BE2C (cell line): Measurements from ENCODE around the gene LYRM4.
"Not testable (repeated sequence)": the region's sequence is repeated elsewhere in the genome, so short reads cannot be mapped to it uniquely, and the experiment has no call there.

ENCODE experiments used
- DNase-seq: peaks from one replicate; pipeline ENCODE4 v3.0.0-alpha.2; 2020
- H3K27me3 ChIP-seq: fragments of 250-450 bp; sonication (Bioruptor Pico); 2 replicates; pipeline ENCODE4 v1.5.1; 2020; ENCODE audit warnings: mild to moderate bottlenecking
- H3K36me3 ChIP-seq: fragments of 250-450 bp; sonication (Bioruptor Pico); 2 replicates; pipeline ENCODE4 v1.5.1; 2020; ENCODE audit warnings: mild to moderate bottlenecking
- H3K4me1 ChIP-seq: fragments of 250-450 bp; sonication (Bioruptor Pico); 2 replicates; pipeline ENCODE4 v1.5.1; 2020
- H3K4me3 ChIP-seq: 2 replicates; pipeline ENCODE4 v1.5.1; 2011; ENCODE audit warnings: low read depth, low read length
- H3K9me3 ChIP-seq: fragments of 250-450 bp; sonication (Bioruptor Pico); 2 replicates; pipeline ENCODE4 v1.5.1; 2020
- CTCF ChIP-seq: IDR thresholded peaks from 2 replicates; pipeline ENCODE4 v1.5.1; 2012; ENCODE audit warnings: mild to moderate bottlenecking, low read depth, low read length

The LYRM4 gene

GRCh38 chr6:5122504-5123112 is 138.1 kb downstream of the LYRM4 start:
- no peaks in the 10 kb centered on the region for H3K27me3 ChIP-seq
- no peaks in the 10 kb centered on the region for H3K36me3 ChIP-seq
- no peaks in the 10 kb centered on the region for H3K9me3 ChIP-seq
- no peak overlapping the region for H3K4me3 ChIP-seq
- TF ChIP-seq CTCF: no peak
- no peaks in the 10 kb centered on the region for H3K4me1 ChIP-seq
- no peak for DNase-seq

- Histone ChIP-seq H3K4me1 (no peaks in the 10 kb centered on the region), H3K27me3 (no peaks in the 10 kb centered on the region), H3K9me3 (no peaks in the 10 kb centered on the region), H3K4me3 (no peak overlapping the region), H3K36me3 (no peaks in the 10 kb centered on the region)
- TF ChIP-seq CTCF: no peak
- DNase-seq: no peak
Measured at GRCh38 chr6:5121956-5122355, 138.8 kb downstream of the LYRM4 start.

- Histone ChIP-seq H3K36me3 (no peaks in the 10 kb centered on the region), H3K4me3 (no peak overlapping the region), H3K4me1 (no peaks in the 10 kb centered on the region), H3K27me3 (no peaks in the 10 kb centered on the region), H3K9me3 (no peaks in the 10 kb centered on the region)
- TF ChIP-seq CTCF: no peak
- DNase-seq: no peak
Measured at GRCh38 chr6:5121479-5121878, 139.3 kb downstream of the LYRM4 start.

GRCh38 chr6:5120543-5120942 is 140.2 kb downstream of the LYRM4 start:
- H3K36me3 ChIP-seq, H3K27me3 ChIP-seq, H3K9me3 ChIP-seq, DNase-seq, H3K4me1 ChIP-seq, H3K4me3 ChIP-seq: not testable (repeated sequence)

GRCh38 chr6:5120011-5120410 is 140.7 kb downstream of the LYRM4 start:
- no peaks in the 10 kb centered on the region for H3K4me1 ChIP-seq
- H3K9me3 ChIP-seq: no peaks in the 10 kb centered on the region
- H3K4me3 ChIP-seq: no peak overlapping the region
- no peak for TF ChIP-seq CTCF
- no peaks in the 10 kb centered on the region for H3K27me3 ChIP-seq
- DNase-seq: no peak
- no peaks in the 10 kb centered on the region for H3K36me3 ChIP-seq

GRCh38 chr6:5119090-5119951 is 141.4 kb downstream of the LYRM4 start:
- no peak overlapping the region for H3K4me3 ChIP-seq
- H3K36me3 ChIP-seq: no peaks in the 10 kb centered on the region
- no peak for TF ChIP-seq CTCF
- no peaks in the 10 kb centered on the region for H3K27me3 ChIP-seq
- DNase-seq: no peak
- no peaks in the 10 kb centered on the region for H3K4me1 ChIP-seq
- H3K9me3 ChIP-seq: no peaks in the 10 kb centered on the region
